ENCODE measurements around the gene VSTM1. TPM values are rescaled to one million over a fixed set of nuclear protein-coding genes. Genes with fewer than 3 reads are reported as not detected.
"Not testable (repeated sequence)": the region's sequence is repeated elsewhere in the genome, so short reads cannot be mapped to it uniquely, and the experiment has no call there.

Gene VSTM1
- total RNA-seq, 1 donor from 2014 or later: 1.1 TPM

DNA sequence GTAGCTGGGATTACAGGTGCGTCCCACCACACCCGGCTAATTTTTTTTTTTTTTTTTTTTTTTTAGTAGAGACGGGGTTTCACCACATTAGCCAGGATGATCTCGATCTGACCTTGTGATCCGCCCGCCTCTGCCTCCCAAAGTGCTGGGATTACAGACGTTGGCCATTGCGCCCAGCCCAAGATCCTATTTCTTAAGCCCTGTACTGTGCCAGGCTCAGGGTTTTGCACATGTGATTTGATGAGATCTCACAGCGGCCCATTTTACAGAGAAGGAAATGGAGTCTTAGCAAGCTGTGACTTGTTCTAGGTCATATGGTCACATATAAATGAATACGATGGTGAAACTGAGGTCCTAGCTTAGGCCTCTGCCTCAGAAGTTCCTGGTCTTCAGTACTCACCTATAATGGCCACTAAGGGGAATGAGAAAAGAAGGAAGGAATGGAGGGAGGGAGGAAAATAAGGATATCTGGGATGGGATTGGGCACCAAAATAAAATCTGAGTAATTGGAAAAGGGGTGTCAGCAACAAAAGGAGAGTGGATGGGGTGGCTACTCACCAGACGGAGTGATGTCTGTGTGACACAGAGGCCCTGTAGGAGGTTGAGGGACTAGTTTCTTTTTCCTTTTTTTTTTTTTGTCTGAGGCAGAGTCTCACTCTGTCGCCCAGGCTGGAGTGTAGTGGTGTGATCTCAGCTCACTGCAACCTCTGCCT, 35.6 kb upstream of the VSTM1 start:
- H3K27me3 ChIP-seq: peaks cover 4% of the 10 kb centered on the region
- peak overlapping the region; percentile 31 for H3K4me3 ChIP-seq
- peak; percentile 68 for DNase-seq
- no peaks in the 10 kb centered on the region for H3K36me3 ChIP-seq
- no peak for ATAC-seq
- intact Hi-C loops (cut with DNase I): no loop called here
- no peak overlapping the region for H3K27ac ChIP-seq
- H3K9me3 ChIP-seq: no peaks in the 10 kb centered on the region
- peaks cover 22% of the 10 kb centered on the region for H3K4me1 ChIP-seq
- TF ChIP-seq, protein P1, sequence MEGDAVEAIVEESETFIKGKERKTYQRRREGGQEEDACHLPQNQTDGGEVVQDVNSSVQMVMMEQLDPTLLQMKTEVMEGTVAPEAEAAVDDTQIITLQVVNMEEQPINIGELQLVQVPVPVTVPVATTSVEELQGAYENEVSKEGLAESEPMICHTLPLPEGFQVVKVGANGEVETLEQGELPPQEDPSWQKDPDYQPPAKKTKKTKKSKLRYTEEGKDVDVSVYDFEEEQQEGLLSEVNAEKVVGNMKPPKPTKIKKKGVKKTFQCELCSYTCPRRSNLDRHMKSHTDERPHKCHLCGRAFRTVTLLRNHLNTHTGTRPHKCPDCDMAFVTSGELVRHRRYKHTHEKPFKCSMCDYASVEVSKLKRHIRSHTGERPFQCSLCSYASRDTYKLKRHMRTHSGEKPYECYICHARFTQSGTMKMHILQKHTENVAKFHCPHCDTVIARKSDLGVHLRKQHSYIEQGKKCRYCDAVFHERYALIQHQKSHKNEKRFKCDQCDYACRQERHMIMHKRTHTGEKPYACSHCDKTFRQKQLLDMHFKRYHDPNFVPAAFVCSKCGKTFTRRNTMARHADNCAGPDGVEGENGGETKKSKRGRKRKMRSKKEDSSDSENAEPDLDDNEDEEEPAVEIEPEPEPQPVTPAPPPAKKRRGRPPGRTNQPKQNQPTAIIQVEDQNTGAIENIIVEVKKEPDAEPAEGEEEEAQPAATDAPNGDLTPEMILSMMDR (IDR thresholded peaks at IDR 0.05): no peak

DNA sequence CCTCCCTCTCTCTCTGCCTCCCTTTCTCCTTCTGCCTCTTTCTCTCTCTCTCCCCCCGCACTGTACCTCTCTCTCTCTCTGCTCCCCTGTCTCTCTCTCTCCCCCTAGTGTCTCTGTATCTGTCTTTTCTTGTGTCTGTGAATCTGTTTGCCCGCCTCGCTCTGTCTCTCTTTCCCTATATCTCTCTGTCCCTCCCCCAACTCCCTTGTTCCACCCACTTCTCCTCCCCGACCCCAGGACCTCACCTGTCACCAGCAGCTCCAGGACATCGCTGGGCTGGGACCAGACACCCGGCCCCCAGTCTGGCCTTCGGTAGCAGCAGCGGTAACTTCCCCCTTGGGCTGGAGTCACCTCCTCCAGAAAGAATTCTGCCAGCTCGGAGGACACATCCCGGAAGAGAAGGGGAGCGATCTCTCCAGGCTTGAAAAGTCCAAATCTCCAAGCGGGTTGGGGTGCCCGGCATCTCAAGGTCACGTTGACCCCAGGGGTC, 33.0 kb upstream of the VSTM1 start:
- H3K27me3 ChIP-seq: peaks cover 11% of the 10 kb centered on the region
- TF ChIP-seq, protein P1 (IDR thresholded peaks at IDR 0.05): no peak
- ATAC-seq (peak; percentile 13), DNase-seq (no peak)
- peak overlapping the region; percentile 17 for H3K4me3 ChIP-seq
- intact Hi-C loops (cut with DNase I): no loop called here
- H3K4me1 ChIP-seq: peaks cover 5% of the 10 kb centered on the region
- H3K27ac ChIP-seq: no peak overlapping the region
- no peaks in the 10 kb centered on the region for H3K9me3 ChIP-seq
- no peaks in the 10 kb centered on the region for H3K36me3 ChIP-seq

DNA sequence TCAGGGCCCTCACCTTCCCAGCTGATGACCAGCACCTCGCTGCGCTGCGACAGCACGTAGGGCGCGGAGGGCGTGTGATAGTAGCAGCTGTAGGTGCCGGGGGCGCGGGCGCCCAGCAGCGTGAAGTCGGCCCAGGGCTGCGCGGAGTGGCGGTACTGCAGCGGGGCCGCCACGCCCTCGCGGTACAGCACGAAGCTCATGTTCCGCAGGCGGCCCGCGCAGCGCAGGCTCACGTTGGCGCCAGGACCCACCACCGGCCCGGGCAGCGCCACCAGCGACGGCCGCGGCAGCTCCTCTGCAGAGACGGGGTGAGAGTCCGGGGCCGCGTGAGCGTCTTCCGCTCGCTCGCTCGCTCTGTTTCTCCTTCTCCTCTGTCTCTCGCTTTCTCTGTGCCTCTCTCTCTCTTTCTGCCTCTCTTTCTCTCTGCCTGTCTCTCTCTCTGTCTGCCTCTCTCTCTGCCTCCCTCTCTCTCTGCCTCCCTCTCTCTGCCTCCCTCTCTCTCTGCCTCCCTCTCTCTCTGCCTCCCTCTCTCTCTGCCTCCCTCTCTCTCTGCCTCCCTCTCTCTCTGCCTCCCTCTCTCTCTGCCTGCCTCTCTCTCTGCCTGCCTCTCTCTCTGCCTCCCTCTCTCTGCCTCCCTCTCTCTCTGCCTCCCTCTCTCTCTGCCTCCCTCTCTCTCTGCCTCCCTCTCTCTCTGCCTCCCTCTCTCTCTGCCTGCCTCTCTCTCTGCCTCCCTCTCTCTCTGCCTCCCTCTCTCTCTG, 32.3 kb upstream of the VSTM1 start:
- H3K36me3 ChIP-seq; H3K9me3 ChIP-seq; intact Hi-C loops (cut with DNase I); H3K4me1 ChIP-seq; H3K27ac ChIP-seq: not testable (repeated sequence)
- Histone ChIP-seq H3K27me3 (peaks cover 11% of the 10 kb centered on the region), H3K4me3 (peak overlapping the region; percentile 33)
- ATAC-seq (peak; percentile 62), DNase-seq (peak; percentile 77)

DNA sequence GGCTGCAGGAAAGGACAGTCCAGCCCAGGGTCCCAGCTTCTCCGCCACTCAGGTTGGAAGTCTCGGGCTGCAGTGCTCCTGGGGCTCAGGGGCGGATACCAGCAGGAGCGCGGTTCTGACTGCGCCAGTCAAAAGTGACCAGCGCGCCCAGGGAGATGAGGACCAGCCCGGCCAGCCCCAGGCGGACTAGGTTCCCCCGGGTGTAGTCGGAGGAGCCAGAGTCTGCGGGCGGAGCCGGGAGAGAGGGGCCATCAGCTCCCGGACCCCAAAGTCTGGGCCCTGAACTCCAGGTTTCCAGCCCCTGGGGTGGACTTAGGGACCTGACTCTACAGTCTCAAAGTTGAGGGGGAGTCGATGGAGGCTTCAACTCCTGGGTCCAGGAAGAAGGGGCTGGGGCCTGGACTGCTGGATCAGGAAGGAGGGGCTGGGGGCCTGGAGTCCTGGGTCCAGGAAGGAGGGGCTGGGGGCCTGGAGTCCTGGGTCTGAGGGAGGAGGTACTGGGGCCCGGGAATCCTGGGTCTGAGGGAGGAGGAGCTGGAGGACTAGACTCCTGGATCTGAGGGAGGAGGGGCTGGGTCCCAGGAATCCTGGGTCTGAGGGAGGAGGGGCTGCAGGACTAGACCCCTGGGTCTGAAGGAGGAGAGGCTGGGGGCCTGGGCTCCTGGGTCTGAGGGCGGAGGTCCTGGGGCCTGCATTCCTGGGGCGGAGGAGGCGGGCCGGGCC, 31.6 kb upstream of the VSTM1 start:
- Histone ChIP-seq H3K4me3 (peak overlapping the region; percentile 33), H3K36me3 (no peaks in the 10 kb centered on the region), H3K27me3 (peaks cover 11% of the 10 kb centered on the region), H3K4me1 (peaks cover 5% of the 10 kb centered on the region), H3K27ac (no peak overlapping the region), H3K9me3 (no peaks in the 10 kb centered on the region)
- intact Hi-C loops (cut with DNase I): no loop called here
- TF ChIP-seq, protein P1 (IDR thresholded peaks at IDR 0.05): no peak
- DNase-seq (no peak), ATAC-seq (no peak)

DNA sequence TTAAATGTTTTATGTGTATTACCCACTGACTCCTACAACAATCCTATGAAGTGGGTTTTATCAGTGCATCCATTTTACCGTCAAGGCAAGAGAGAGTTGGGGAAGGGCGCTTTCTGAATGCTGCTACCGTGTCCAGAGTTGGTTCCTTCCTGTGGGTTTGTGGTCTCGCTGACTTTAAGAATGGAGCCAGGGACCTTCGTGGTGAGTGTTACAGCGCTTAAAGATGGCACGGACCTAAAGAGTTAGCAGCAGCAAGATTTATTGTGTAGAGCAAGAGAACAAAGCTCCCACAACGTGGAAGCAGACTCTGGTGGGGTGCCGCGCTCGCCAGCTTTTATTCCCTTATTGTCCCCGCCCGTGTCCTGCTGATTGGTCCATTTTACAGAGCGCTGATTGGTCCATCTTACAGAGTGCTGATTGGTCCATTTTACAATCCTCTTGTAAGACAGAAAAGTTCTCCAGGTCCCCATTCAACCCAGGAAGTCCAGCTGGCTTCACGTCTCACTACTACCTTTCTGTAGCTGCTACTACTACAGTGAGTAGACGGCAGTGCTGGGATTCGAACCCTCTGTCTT, 30.8 kb upstream of the VSTM1 start:
- Histone ChIP-seq H3K27me3 (peaks cover 11% of the 10 kb centered on the region), H3K9me3 (no peaks in the 10 kb centered on the region), H3K4me3 (no peak overlapping the region), H3K4me1 (peaks cover 5% of the 10 kb centered on the region), H3K36me3 (no peaks in the 10 kb centered on the region), H3K27ac (no peak overlapping the region)
- intact Hi-C loops (cut with DNase I): no loop called here
- ATAC-seq (no peak), DNase-seq (no peak)
- TF ChIP-seq, protein P1 (IDR thresholded peaks at IDR 0.05): no peak

Data from upper lobe of right lung (tissue), 1 donor.